ENCODE measurements around the gene CORO2A. TPM values are rescaled to one million over a fixed set of nuclear protein-coding genes. Genes with fewer than 3 reads are reported as not detected.

Gene CORO2A, protein sequence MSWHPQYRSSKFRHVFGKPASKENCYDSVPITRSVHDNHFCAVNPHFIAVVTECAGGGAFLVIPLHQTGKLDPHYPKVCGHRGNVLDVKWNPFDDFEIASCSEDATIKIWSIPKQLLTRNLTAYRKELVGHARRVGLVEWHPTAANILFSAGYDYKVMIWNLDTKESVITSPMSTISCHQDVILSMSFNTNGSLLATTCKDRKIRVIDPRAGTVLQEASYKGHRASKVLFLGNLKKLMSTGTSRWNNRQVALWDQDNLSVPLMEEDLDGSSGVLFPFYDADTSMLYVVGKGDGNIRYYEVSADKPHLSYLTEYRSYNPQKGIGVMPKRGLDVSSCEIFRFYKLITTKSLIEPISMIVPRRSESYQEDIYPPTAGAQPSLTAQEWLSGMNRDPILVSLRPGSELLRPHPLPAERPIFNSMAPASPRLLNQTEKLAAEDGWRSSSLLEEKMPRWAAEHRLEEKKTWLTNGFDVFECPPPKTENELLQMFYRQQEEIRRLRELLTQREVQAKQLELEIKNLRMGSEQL
- 4.9 and 5.5 TPM in 2 replicates for total RNA-seq

- no peak for DNase-seq (ENCODE audit: low read depth)
Observed at GRCh38 chr9:98192503-98193335, at the start of gene CORO2A. CORO2A (minus strand) TSS chr9:98192637; CDS start chr9:98157660, 34,977 bp downstream.

GRCh38 chr9:98241357-98242300 lies 49.2 kb upstream of the CORO2A start:
- no peak for DNase-seq (ENCODE audit: low read depth)

DNA sequence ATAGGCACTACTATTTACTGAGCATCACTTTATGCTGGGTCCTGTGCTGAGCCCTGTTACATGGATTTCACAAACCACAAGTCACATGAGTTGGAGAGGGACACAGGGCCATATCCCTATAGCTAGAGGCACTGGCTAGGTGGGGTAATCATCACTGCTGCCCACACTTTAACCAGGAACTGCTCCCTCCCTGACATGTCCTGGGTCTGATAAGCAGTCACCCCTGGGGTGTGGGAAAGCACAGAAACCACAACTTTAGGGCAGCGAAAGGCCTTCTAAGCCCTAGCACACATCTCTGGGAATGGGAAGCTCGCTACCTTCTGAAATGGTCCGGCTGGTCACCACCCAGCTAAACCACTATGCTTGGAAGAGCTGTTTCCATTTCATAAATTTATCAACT lies 48.0 kb upstream of the CORO2A start:
- DNase-seq (ENCODE audit: low read depth): no peak

DNA sequence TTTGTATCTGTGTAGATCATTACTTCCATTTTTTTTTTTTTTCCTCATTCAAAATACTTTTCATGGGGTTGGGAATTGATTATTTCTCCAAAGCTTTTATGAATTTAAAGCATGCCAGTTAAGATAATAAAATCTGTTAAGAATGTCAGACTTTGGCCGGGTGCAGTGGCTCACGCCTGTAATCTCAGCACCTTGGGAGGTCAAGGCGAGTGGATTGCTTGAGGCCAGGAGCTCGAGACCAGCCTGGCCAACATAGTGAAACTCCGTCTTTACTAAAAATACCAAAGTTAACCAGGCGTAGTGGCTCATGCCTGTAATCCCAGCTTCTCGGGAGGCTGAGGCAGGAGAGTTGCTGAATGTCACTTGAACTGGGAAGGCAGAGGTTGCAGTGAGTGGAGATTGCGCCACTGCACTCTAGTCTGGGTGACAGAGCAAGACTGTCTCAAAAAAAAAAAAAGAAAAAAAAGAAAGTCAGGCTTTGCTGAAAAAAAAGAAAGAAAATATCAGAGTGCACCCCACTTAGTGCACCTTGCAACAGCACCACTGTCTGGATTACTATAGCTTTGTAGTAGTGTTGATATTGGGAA lies 44.6 kb upstream of the CORO2A start:
- no peak for DNase-seq (ENCODE audit: low read depth)

- no peak for DNase-seq (ENCODE audit: low read depth)
Observed at GRCh38 chr9:98235126-98235525, 42.7 kb upstream of the CORO2A start.

- no peak for DNase-seq (ENCODE audit: low read depth)
Observed at GRCh38 chr9:98234245-98234825, 41.9 kb upstream of the CORO2A start.

- DNase-seq (ENCODE audit: low read depth): no peak
Observed at GRCh38 chr9:98232926-98233325, 40.5 kb upstream of the CORO2A start.

DNA sequence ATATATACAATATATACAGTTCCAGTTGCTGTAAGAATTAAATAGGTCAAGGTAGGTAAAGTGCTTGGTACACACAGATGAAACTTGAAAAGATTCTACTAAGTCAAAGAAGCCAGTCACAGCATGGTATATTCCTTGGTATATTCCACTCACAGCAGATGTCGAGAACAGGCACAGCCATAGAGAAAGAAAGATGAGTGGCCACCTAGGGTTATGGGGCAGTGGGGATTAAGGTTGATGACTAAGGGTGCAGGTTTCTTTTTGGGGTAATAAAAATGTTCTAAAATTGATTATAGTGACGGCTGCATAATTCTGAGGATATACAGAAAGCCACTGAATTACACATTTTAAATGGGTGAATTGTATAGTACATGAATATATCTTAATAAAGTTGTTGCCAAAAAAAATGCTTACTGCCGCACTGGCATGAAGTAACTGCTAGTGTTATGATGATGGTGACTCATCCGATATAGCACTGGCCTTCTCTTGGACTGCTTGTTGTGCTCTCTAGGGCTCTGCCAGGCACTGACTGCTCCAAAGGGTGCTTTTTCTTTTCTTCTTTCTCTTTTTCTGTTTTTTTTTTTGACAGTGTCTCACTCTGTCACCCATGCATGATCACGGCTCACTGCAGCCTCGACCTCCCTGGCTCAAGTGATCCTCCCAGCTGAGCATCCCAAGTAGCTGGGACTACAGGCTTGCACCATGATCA lies 39.5 kb upstream of the CORO2A start:
- peak; percentile 72 for DNase-seq (ENCODE audit: low read depth)

DNA sequence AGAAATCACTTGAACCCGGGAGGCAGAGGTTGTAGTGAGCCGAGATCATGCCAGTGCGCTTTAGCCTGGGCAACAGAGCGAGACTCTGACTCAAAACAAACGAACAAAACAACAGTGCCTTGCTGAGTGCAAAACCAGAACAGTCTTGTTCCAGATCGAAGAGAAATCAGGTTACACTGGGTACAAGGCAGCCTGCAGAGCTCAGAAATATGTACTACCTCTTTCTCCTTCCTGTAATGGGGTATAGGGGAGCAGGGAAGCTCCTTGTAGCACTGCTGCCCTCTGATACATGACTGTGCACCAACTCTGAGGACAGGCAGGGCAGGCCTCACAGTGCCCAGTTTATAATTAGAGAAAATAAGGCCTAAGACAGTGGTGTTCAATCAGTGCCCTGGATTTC lies 38.4 kb upstream of the CORO2A start:
- DNase-seq (ENCODE audit: low read depth): no peak

- DNase-seq (ENCODE audit: low read depth): no peak
Observed at GRCh38 chr9:98230304-98230703, 37.9 kb upstream of the CORO2A start.

- no peak for DNase-seq (ENCODE audit: low read depth)
Observed at GRCh38 chr9:98229620-98230019, 37.2 kb upstream of the CORO2A start.

DNA sequence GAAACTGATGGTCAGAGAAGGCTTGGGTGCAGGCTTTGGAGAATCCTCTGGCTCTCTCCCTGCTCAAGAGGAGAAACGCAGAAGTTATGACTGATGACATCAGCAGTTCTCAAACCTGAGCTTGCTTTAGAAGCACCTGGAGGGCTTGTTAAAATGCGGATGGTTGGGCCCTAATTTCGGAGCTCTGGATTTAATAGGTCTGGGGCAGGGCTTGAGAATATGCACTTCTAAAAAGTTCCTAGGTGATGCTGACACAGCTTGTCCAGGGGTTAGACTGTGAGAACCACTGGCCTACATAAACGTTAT lies 36.6 kb upstream of the CORO2A start:
- no peak for DNase-seq (ENCODE audit: low read depth)

- no peak for DNase-seq (ENCODE audit: low read depth)
Observed at GRCh38 chr9:98228392-98229089, 36.1 kb upstream of the CORO2A start.

GRCh38 chr9:98227883-98228282 lies 35.4 kb upstream of the CORO2A start:
- no peak for DNase-seq (ENCODE audit: low read depth)

- no peak for DNase-seq (ENCODE audit: low read depth)
Observed at GRCh38 chr9:98226957-98227356, 34.5 kb upstream of the CORO2A start.

DNA sequence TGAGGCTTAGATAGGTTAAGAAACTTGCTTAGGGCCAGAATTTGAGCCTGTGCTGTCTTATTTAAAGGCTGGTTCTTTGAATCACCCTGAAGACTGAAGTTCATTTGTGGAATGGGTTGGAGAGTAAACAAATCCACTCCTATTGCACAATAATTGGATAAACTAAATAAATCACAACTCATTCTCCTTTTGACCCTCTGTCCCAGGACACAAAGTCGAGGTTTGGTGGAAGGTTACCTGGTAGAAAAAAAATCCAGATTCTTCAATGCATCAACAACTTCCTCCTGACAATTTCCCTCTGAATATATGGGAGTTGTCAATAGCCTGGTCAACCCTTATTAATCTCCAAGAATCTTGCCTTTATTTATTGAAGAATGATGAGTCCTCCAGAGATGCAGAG lies 34.1 kb upstream of the CORO2A start:
- peak; percentile 90 for DNase-seq (ENCODE audit: low read depth)

GRCh38 chr9:98225015-98225442 lies 32.6 kb upstream of the CORO2A start:
- no peak for DNase-seq (ENCODE audit: low read depth)

- DNase-seq (ENCODE audit: low read depth): peak; percentile 99
Observed at GRCh38 chr9:98222885-98223691, 30.7 kb upstream of the CORO2A start.

- no peak for DNase-seq (ENCODE audit: low read depth)
Observed at GRCh38 chr9:98220911-98221310, 28.5 kb upstream of the CORO2A start.

All from renal cortical epithelial cell (primary cell).